Measurements from ENCODE around the gene GPER1. TPM values are rescaled to one million over a fixed set of nuclear protein-coding genes. Genes with fewer than 3 reads are reported as not detected.

Gene GPER1
- total and polyA plus RNA-seq, 2 donors (not counting 3 experiments of a cell fraction or from before 2014, with no cell fraction given) = 0.77 to 2.3 TPM

- intact Hi-C loops (cut with micrococcal nuclease) = no loop called here
- Histone ChIP-seq H3K79me2 (ENCODE audit: control insufficient read depth, insufficient read depth, low read length) (no peaks in the 10 kb centered on the region), H3K36me3 (ENCODE audit: control insufficient read depth in 2 of 2, extremely low read depth in 1 of 2, insufficient read depth in 2 of 2, low read length in 2 of 2) (no peaks in the 10 kb centered on the region), H3K9me3 (replicated peaks; ENCODE audit: control insufficient read depth, insufficient read depth, low read length) (no peaks in the 10 kb centered on the region), H3K27ac (ENCODE audit: insufficient read depth, low read depth, low read length) (no peak overlapping the region), H3K4me2 (ENCODE audit: insufficient read depth, low read length) (no peak overlapping the region), H3K9ac (replicated peaks; ENCODE audit: extremely low read depth, insufficient read depth, low read length) (no peak overlapping the region), H3K9me1 (replicated peaks; ENCODE audit: control insufficient read depth, extremely low read depth, insufficient read depth, low read length) (no peaks in the 10 kb centered on the region), H3K4me3 (replicated peaks in 1 of 3; ENCODE audit: insufficient read depth in 1 of 3, low read depth in 1 of 3, low read length in 3 of 3) (no peak overlapping the region), H3K4me1 (ENCODE audit: control insufficient read depth, extremely low read depth, insufficient read depth, low read length) (peaks cover 10% of the 10 kb centered on the region), H2AFZ (ENCODE audit: low read depth, low read length) (no peak overlapping the region), H3K27me3 (ENCODE audit: control insufficient read depth in 2 of 2, insufficient read depth in 2 of 2, low read length in 2 of 2) (no peaks in the 10 kb centered on the region), H4K20me1 (replicated peaks; ENCODE audit: control insufficient read depth, extremely low read depth, insufficient read depth, low read length) (no peaks in the 10 kb centered on the region)
- dilution Hi-C loops (cut with MboI; ENCODE audit: extremely low pct_ligation_motif_present, low sequenced_read_pairs) = no loop called here
- FAIRE-seq (no peak), DNase-seq (ENCODE audit: low read depth, low spot score) (no peak)
- ChIA-PET CTCF (interaction anchor here (0.6 to 3.4 kb wide), 2 partner anchors 88 to 135 kb away, joined by 3 to 10 read pairs; no protein-coding TSS in a partner anchor), POLR2A (no interaction called here)
- TF ChIP-seq POLR2AphosphoS5 (IDR thresholded peaks at IDR 0.05; ENCODE audit: insufficient read depth, low read depth, low read length) (no peak), CTCF (IDR thresholded peaks at IDR 0.05; ENCODE audit: extremely low read depth in 1 of 2, insufficient read depth in 1 of 2, low read depth in 1 of 2, low read length in 2 of 2) (no peak), MYC (IDR thresholded peaks at IDR 0.05; ENCODE audit: low read depth, low read length) (no peak), FOS (IDR thresholded peaks at IDR 0.05; ENCODE audit: borderline replicate concordance, insufficient read depth, low read length) (no peak), GATA2 (IDR thresholded peaks at IDR 0.05; ENCODE audit: insufficient read depth, insufficient read length, low read depth, low read length) (no peak), POLR2A (IDR thresholded peaks at IDR 0.05; ENCODE audit: low read depth, low read length) (no peak), JUN (IDR thresholded peaks at IDR 0.05; ENCODE audit: borderline replicate concordance, insufficient read depth, insufficient read length, low read depth) (no peak), EZH2 (IDR thresholded peaks at IDR 0.05; ENCODE audit: borderline replicate concordance, low read depth, low read length, severe bottlenecking) (no peak), MAX (IDR thresholded peaks at IDR 0.05; ENCODE audit: insufficient read depth, insufficient read length) (no peak)
- BruUV-seq (replicated peaks) = no TSS peak
Measured at GRCh38 chr7:1081336-1081735, 6.6 kb upstream of the GPER1 start.
